ENCODE measurements around the gene CDHR3.

Gene CDHR3

GRCh38 chr7:106060394-106060920, 97.4 kb downstream of the CDHR3 start:
- Mint-ChIP-seq H3K4me1 (peaks cover 65% of the 10 kb centered on the region), H3K4me3 (no peak overlapping the region), H3K27ac (no peak overlapping the region), H3K27me3 (ENCODE audit: low read depth, poor library complexity) (no peaks in the 10 kb centered on the region), H3K9me3 (peaks cover 14% of the 10 kb centered on the region), H3K36me3 (ENCODE audit: low read depth) (peaks cover 7% of the 10 kb centered on the region)
- DNase-seq = no peak
- no peak for TF ChIP-seq CTCF (IDR thresholded peaks at IDR 0.05)

DNA sequence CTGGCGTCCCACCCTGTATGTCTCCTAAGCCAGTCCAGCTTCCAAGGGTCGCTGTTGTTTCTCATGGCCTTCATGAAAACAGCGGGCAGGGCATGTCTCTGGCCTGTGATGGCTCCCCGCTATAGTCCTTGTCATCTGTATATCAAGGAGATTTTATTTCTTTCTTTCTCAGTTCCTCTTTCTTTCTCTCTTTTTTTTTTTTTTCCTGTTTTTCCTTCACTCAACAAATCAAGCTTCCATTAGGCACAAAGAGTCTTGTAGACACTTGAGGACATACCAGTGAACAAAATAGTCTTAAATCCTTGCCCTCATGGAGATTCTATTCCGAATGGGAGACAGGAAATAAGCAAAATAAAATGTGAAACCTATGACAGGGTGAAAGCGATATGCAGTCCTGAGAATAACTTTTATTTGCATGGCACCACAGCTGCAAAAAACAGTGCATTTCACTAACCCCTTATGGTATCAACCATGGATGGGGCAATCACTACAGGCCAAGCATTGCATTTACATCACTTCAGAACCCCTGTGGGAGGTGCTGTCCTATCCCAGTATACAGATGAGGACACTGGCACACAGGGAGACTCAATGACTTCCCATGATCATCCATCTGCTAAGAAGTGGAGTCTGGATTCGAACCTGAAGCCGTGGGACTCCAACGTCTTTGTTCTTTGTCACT, 98.4 kb downstream of the CDHR3 start:
- no peak overlapping the region for H3K4me3 Mint-ChIP-seq
- no peak overlapping the region for H3K27ac Mint-ChIP-seq
- peaks cover 75% of the 10 kb centered on the region for H3K4me1 Mint-ChIP-seq
- peaks cover 7% of the 10 kb centered on the region for H3K36me3 Mint-ChIP-seq (ENCODE audit: low read depth)
- H3K27me3 Mint-ChIP-seq (ENCODE audit: low read depth, poor library complexity) = no peaks in the 10 kb centered on the region
- peaks cover 14% of the 10 kb centered on the region for H3K9me3 Mint-ChIP-seq
- TF ChIP-seq CTCF (IDR thresholded peaks at IDR 0.05) = no peak
- DNase-seq = no peak

DNA sequence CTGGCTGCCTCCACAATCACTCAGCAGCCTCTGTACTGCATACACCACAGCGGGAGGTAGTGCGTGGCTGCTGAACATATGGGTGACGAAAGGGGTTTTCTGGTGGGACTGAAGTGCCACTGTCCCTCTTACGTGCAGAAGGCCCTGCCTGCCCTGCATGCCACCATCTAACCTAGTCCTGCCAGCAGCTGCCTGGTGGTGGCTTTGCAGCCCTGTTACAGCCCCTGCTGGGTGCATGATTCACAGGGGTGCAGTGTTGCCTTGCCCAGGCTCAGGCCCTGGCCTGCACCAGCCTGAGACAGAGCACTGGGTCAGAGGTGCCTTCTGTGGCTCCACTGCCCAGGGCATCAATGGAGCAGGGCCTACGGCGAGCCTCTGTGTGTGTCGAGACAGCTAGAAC, 98.9 kb downstream of the CDHR3 start:
- Mint-ChIP-seq H3K27me3 (ENCODE audit: low read depth, poor library complexity) (no peaks in the 10 kb centered on the region), H3K4me3 (no peak overlapping the region), H3K27ac (peak overlapping the region; percentile 49), H3K9me3 (peaks cover 14% of the 10 kb centered on the region), H3K36me3 (ENCODE audit: low read depth) (peaks cover 7% of the 10 kb centered on the region), H3K4me1 (peaks cover 76% of the 10 kb centered on the region)
- no peak for DNase-seq
- TF ChIP-seq CTCF (IDR thresholded peaks at IDR 0.05) = no peak

- Mint-ChIP-seq H3K27ac (peak overlapping the region; percentile 49), H3K27me3 (ENCODE audit: low read depth, poor library complexity) (no peaks in the 10 kb centered on the region), H3K36me3 (ENCODE audit: low read depth) (peaks cover 7% of the 10 kb centered on the region), H3K4me1 (peaks cover 76% of the 10 kb centered on the region), H3K4me3 (no peak overlapping the region), H3K9me3 (peaks cover 14% of the 10 kb centered on the region)
- DNase-seq = no peak
- TF ChIP-seq CTCF (IDR thresholded peaks at IDR 0.05) = no peak
These were observed 99.5 kb downstream of the CDHR3 start for GRCh38 chr7:106062521-106062931.

- no peak for DNase-seq
- Mint-ChIP-seq H3K4me3 (peak overlapping the region; percentile 37), H3K9me3 (peaks cover 14% of the 10 kb centered on the region), H3K4me1 (peaks cover 76% of the 10 kb centered on the region), H3K27ac (peak overlapping the region; percentile 78), H3K27me3 (ENCODE audit: low read depth, poor library complexity) (no peaks in the 10 kb centered on the region), H3K36me3 (ENCODE audit: low read depth) (peaks cover 7% of the 10 kb centered on the region)
- TF ChIP-seq CTCF (IDR thresholded peaks at IDR 0.05) = no peak
These were observed 100.0 kb downstream of the CDHR3 start for GRCh38 chr7:106063024-106063423.

DNA sequence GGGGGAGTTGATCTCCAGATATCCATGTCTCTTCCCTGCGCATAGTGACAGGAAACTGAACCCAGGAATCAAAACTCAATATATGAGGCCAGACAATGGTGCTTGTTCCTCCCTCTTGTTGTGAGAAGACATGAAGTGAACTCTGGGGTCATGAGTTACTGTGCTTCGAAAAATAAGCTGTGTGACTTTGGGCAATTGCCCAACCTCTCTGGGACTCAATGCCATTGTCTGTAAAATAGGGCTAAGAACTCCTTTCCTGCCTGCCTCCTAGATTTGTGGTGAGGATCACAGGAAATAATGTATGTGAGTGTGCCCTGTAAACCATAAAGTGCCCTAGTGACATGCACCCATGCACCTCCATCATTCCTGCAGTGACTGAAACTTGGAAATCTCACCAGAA, 100.6 kb downstream of the CDHR3 start:
- H3K27ac Mint-ChIP-seq = peak overlapping the region; percentile 98
- DNase-seq = no peak
- H3K4me3 Mint-ChIP-seq = no peak overlapping the region

More for the DNA sequence above, 100.6 kb downstream of the CDHR3 start:
- Mint-ChIP-seq H3K9me3 (peaks cover 14% of the 10 kb centered on the region), H3K4me1 (peaks cover 76% of the 10 kb centered on the region), H3K27me3 (ENCODE audit: low read depth, poor library complexity) (no peaks in the 10 kb centered on the region), H3K36me3 (ENCODE audit: low read depth) (peaks cover 7% of the 10 kb centered on the region)
- TF ChIP-seq CTCF (IDR thresholded peaks at IDR 0.05) = no peak
